Osteoblast (primary cell): Measurements from ENCODE around the gene HOXC11. TPM values are rescaled to one million over a fixed set of nuclear protein-coding genes. Genes with fewer than 3 reads are reported as not detected.

Experiments
- DNase-seq: peaks from one replicate; pipeline ENCODE4 v3.0.0; 2011; ENCODE audit warnings: low spot score, mixed read lengths; ENCODE audit not compliant: insufficient read length; ENCODE audit errors: missing footprints
- H2AFZ ChIP-seq: 2 replicates; pipeline ENCODE4 v1.6.0; 2011; ENCODE audit warnings: mild to moderate bottlenecking, low read length
- H3K27ac ChIP-seq: 2 replicates; pipeline ENCODE4 v1.5.1; 2011; ENCODE audit warnings: mild to moderate bottlenecking, low read depth, low read length, moderate library complexity
- H3K27me3 ChIP-seq: 2 replicates; pipeline ENCODE4 v1.6.0; 2012; ENCODE audit warnings: mild to moderate bottlenecking, control low read depth, inconsistent platforms, low read length, moderate library complexity; ENCODE audit not compliant: insufficient read depth
- H3K36me3 ChIP-seq: 2 replicates; pipeline ENCODE4 v1.5.1; 2011; ENCODE audit warnings: mild to moderate bottlenecking, low read length, control low read depth, moderate library complexity; ENCODE audit not compliant: insufficient read depth
- H3K4me1 ChIP-seq: 2 replicates; pipeline ENCODE4 v1.5.1; 2011; ENCODE audit warnings: mild to moderate bottlenecking, low read length, control low read depth, moderate library complexity; ENCODE audit not compliant: insufficient read depth
- H3K4me2 ChIP-seq: 2 replicates; pipeline ENCODE4 v1.6.0; 2011; ENCODE audit warnings: mild to moderate bottlenecking, low read length; ENCODE audit not compliant: insufficient read depth
- H3K4me3 ChIP-seq: fragments of 200-600 bp; sonication (generic); 3 replicates; pipeline ENCODE4 v1.5.1; 2012; ENCODE audit warnings: mild to moderate bottlenecking, low read length, inconsistent platforms; ENCODE audit not compliant: insufficient read depth
- H3K79me2 ChIP-seq: 2 replicates; pipeline ENCODE4 v1.6.0; 2012; ENCODE audit warnings: mild to moderate bottlenecking, low read length, control low read depth, inconsistent platforms; ENCODE audit not compliant: insufficient read depth
- H3K9me3 ChIP-seq: 2 replicates; pipeline ENCODE4 v1.5.1; 2011; ENCODE audit warnings: low read depth, low read length, control low read depth
- H4K20me1 ChIP-seq: 2 replicates; pipeline ENCODE4 v1.6.0; 2012; ENCODE audit warnings: mild to moderate bottlenecking, low read length, control low read depth; ENCODE audit not compliant: insufficient read depth
- total RNA-seq: library from RNA; depleted of rRNA; stranded (reverse); fragments of >200 nt; gene quantifications from 2 replicates; pipeline ENCODE4 v1.2.3, GENCODE V29; 2012
- TF ChIP-seq, protein P1 (sequence below): IDR thresholded peaks from 2 replicates; pipeline ENCODE4 v1.5.1; 2011; ENCODE audit warnings: mild to moderate bottlenecking, low read depth, low read length, moderate library complexity; ENCODE audit errors: extremely low read depth

HOXC11 gene
- total RNA-seq, 1 donor, result 1.1 TPM

DNA sequence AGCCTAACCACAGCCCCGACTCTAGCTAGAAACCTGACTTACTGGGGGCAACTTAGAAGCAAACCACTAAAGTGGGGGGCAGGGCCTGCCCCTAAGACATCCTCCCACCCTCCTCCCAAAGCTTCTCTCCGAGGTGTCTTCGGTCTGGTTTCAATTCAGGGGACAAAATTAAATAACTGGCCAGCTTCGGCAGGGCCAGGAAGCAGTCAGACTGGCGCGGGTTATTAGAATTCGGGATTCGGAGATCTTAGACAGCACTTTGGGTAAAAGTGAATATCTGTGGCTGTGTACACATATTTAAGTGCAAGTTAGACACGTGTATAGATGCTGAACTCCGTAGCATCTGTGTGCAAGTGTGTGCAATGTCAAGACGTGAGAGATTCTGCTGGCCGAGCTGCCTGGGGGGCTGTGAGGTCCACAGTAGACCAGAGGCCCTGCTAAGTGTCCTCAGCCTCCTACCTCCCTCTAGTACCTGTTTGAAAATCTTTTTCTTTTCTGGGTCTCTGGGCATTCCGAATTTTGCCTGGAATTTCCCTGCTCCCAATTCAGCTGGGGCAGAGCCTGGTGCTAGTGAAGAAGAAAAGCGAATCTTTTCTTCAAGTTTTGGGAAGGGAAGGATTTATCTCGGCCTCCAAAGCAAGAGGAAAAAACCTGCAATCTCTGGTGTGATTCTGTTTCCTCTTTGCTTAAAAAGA is 8.0 kb downstream of the HOXC11 start:
- Histone ChIP-seq H3K79me2 (peaks cover 10% of the 10 kb centered on the region), H3K4me1 (peaks cover 6% of the 10 kb centered on the region), H3K9me3 (no peaks in the 10 kb centered on the region), H3K4me3 (no peak overlapping the region), H3K36me3 (no peaks in the 10 kb centered on the region), H4K20me1 (no peaks in the 10 kb centered on the region), H3K4me2 (no peak overlapping the region), H2AFZ (no peak overlapping the region), H3K27me3 (no peaks in the 10 kb centered on the region), H3K27ac (no peak overlapping the region)
- DNase-seq, result no peak
- TF ChIP-seq, protein P1, sequence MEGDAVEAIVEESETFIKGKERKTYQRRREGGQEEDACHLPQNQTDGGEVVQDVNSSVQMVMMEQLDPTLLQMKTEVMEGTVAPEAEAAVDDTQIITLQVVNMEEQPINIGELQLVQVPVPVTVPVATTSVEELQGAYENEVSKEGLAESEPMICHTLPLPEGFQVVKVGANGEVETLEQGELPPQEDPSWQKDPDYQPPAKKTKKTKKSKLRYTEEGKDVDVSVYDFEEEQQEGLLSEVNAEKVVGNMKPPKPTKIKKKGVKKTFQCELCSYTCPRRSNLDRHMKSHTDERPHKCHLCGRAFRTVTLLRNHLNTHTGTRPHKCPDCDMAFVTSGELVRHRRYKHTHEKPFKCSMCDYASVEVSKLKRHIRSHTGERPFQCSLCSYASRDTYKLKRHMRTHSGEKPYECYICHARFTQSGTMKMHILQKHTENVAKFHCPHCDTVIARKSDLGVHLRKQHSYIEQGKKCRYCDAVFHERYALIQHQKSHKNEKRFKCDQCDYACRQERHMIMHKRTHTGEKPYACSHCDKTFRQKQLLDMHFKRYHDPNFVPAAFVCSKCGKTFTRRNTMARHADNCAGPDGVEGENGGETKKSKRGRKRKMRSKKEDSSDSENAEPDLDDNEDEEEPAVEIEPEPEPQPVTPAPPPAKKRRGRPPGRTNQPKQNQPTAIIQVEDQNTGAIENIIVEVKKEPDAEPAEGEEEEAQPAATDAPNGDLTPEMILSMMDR, result no peak

- Histone ChIP-seq H4K20me1 (no peaks in the 10 kb centered on the region), H3K36me3 (no peaks in the 10 kb centered on the region), H3K4me2 (no peak overlapping the region), H3K27ac (no peak overlapping the region), H3K79me2 (peaks cover 20% of the 10 kb centered on the region), H3K27me3 (no peaks in the 10 kb centered on the region), H3K4me3 (no peak overlapping the region), H3K4me1 (peaks cover 8% of the 10 kb centered on the region), H2AFZ (no peak overlapping the region), H3K9me3 (no peaks in the 10 kb centered on the region)
- no peak for DNase-seq
- TF ChIP-seq, protein P1, result no peak
These were observed 9.0 kb downstream of the HOXC11 start for GRCh38 chr12:53981634-53982565.

- H3K79me2 ChIP-seq, result peaks cover 30% of the 10 kb centered on the region
- DNase-seq, result no peak
- no peaks in the 10 kb centered on the region for H3K9me3 ChIP-seq
- H3K4me3 ChIP-seq, result no peak overlapping the region
- H4K20me1 ChIP-seq, result no peaks in the 10 kb centered on the region
- H3K27ac ChIP-seq, result no peak overlapping the region
- no peak overlapping the region for H3K4me2 ChIP-seq
- no peak overlapping the region for H2AFZ ChIP-seq
- TF ChIP-seq, protein P1, result no peak
- peaks cover 18% of the 10 kb centered on the region for H3K4me1 ChIP-seq
- H3K27me3 ChIP-seq, result no peaks in the 10 kb centered on the region
- H3K36me3 ChIP-seq, result no peaks in the 10 kb centered on the region
These were observed 10.0 kb downstream of the HOXC11 start for GRCh38 chr12:53982648-53983567.
